ENCODE data around the gene CFHR3. TPM values are rescaled to one million over a fixed set of nuclear protein-coding genes. Genes with fewer than 3 reads are reported as not detected.

The CFHR3 gene
- total RNA-seq, 1 experiment from 2014 or later: not detected

Other genes with a start within 250 kb of the CFHR3 start
- not detected in 2 replicates for gene KCNT2, start 166.4 kb upstream of the CFHR3 start, total RNA-seq (2014; rRNA removed; shearing (Covaris generic))
- 2.3 and 2.9 TPM in 2 replicates for gene CFH, start 122.8 kb upstream of the CFHR3 start, total RNA-seq (2014; rRNA removed; shearing (Covaris generic))
- not detected in 2 replicates for gene CFHR1, start 44.9 kb downstream of the CFHR3 start, total RNA-seq (2014; rRNA removed; shearing (Covaris generic))
- gene CFHR4, start 113.2 kb downstream of the CFHR3 start, total RNA-seq (2014; rRNA removed; shearing (Covaris generic)): not detected in 2 replicates
- not detected in 2 replicates for gene CFHR2, start 168.9 kb downstream of the CFHR3 start, total RNA-seq (2014; rRNA removed; shearing (Covaris generic))
- not detected in 2 replicates for gene CFHR5, start 202.7 kb downstream of the CFHR3 start, total RNA-seq (2014; rRNA removed; shearing (Covaris generic))

Measured in RPMI7951 (cell line).